Measurements from ENCODE around the gene TMEM139.

The TMEM139 gene

GRCh38 chr7:143286522-143286890, 1.7 kb downstream of the TMEM139 start:
- Histone ChIP-seq H3F3A (ENCODE audit: insufficient read depth, low read length) (no peaks in the 10 kb centered on the region), H3K4me2 (ENCODE audit: low read depth, low read length) (no peak overlapping the region), H2AFZ (ENCODE audit: low read length) (no peak overlapping the region), H3K9me3 (replicated peaks; ENCODE audit: insufficient read depth, low read length) (no peaks in the 10 kb centered on the region), H3K4me3 (ENCODE audit: low read length) (no peak overlapping the region), H3K27me3 (replicated peaks; ENCODE audit: insufficient read depth, low read length) (no peaks in the 10 kb centered on the region), H3K9ac (ENCODE audit: low read length) (no peak overlapping the region), H3K4me1 (ENCODE audit: low read length) (peaks cover 16% of the 10 kb centered on the region), H3K79me2 (ENCODE audit: low read length) (peaks cover 33% of the 10 kb centered on the region), H3K9me2 (replicated peaks; ENCODE audit: insufficient read depth, low read length) (no peaks in the 10 kb centered on the region), H3K27ac (ENCODE audit: low read length) (no peak overlapping the region), H3K36me3 (replicated peaks; ENCODE audit: insufficient read depth, low read length) (peaks cover 5% of the 10 kb centered on the region; the same call in 1 of the 2 replicates), H4K20me1 (ENCODE audit: insufficient read depth, low read length) (no peaks in the 10 kb centered on the region)
- no peak for DNase-seq
- TF ChIP-seq CTCF (IDR thresholded peaks at IDR 0.05; ENCODE audit: low read length): no peak
- no peak for TF ChIP-seq EZH2phosphoT487 (IDR thresholded peaks at IDR 0.05; ENCODE audit: low read length)
- no peak for TF ChIP-seq EZH2 (optimal IDR thresholded peaks at IDR 0.05; ENCODE audit: low read depth, low read length)

DNA sequence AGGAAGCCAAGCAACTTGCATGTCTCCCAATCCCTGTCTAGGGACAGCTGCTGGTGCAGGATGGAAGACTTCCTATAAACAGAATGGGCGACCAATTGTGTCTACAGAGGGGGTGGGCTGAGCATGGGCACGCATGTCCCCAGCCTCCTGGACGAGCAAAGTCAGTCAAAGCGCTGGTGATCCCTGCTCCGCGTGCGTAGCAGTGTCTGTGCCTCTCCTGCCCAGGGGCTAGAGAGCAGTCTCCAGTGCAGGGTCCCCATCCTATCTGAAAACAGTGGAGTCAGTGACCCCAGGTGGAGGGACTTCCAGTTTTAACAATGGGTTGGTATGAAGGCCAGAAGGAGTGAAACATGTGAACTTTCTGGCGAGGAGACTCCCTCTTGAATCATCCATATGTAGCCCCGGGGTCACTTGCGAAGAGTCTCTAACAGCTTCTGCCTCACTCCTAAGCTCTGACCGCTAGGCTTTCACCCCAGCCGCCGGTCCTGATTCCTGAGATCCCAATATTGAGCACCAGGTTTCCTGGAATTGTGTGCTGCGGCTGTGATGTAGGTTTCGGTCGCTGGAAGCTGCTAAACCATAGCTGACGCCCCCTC, 2.7 kb downstream of the TMEM139 start:
- no peak for DNase-seq
- peak overlapping the region; percentile 30; the same call in 1 of the 2 replicates for H3K4me3 ChIP-seq (ENCODE audit: low read length)

DNA sequence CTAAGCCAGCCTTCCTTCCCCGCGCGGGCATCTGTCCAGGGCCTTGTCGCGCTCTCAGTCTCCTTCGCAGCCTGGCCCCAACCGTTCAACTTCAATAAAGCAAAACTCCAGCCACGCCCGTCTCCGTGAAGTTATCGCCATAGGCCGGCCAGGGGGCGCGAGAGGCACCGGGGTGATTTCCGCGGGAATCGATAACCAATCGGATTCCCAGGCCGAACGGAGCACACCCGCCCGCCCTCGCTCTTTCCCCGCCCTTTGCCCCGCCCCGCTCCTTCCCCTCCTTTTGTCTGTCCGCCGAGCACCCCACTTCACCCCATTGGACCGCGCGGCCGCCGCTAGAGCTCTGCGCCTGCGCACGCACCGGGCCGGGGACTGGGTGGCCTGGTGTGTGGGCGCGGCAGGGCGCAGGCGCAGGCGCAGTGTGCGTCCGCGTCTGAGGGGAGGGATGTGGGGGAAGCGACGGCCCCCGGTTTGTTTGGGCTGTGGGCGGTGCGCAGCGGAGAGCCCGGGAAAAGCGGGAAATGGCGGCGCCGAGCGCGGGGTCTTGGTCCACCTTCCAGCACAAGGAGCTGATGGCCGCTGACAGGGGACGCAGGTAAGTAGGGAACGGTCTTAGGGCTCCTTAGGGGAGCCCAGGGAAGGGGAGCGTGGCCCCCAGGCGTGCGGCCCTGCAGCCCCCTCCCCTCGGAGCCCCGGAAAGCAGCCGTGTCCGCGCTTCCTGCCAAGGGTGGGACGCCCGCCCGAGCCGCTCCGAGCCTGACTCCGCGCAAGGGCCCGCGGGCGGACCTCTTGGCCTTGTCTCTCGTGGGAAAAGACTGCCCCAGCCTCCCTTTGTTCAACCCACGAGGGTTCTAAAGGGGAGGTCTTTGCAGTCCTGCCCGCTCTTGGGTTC, 3.4 kb downstream of the TMEM139 start, which contains the start of gene CASP2:
Gene CASP2 (plus strand): TSS at position 417 of the 892 bp plus-strand sequence. CDS start 105 bp downstream, at position 522.
- H3K27ac ChIP-seq (ENCODE audit: low read length): peak within 1 kb of the TSS; percentile 49; the same call in 1 of the 2 replicates

More for the DNA sequence above, 2.7 kb downstream of the TMEM139 start:
- Histone ChIP-seq H3K9me3 (replicated peaks; ENCODE audit: insufficient read depth, low read length) (no peaks in the 10 kb centered on the region), H3F3A (ENCODE audit: insufficient read depth, low read length) (no peaks in the 10 kb centered on the region), H2AFZ (ENCODE audit: low read length) (peak overlapping the region; percentile 90), H3K9ac (ENCODE audit: low read length) (no peak overlapping the region), H3K9me2 (replicated peaks; ENCODE audit: insufficient read depth, low read length) (no peaks in the 10 kb centered on the region), H3K27me3 (replicated peaks; ENCODE audit: insufficient read depth, low read length) (no peaks in the 10 kb centered on the region), H3K36me3 (replicated peaks; ENCODE audit: insufficient read depth, low read length) (peaks cover 11% of the 10 kb centered on the region), H3K79me2 (ENCODE audit: low read length) (peaks cover 40% of the 10 kb centered on the region), H4K20me1 (ENCODE audit: insufficient read depth, low read length) (no peaks in the 10 kb centered on the region), H3K4me2 (ENCODE audit: low read depth, low read length) (peak overlapping the region; percentile 63), H3K27ac (ENCODE audit: low read length) (no peak overlapping the region), H3K4me1 (ENCODE audit: low read length) (peaks cover 16% of the 10 kb centered on the region)
- TF ChIP-seq EZH2 (optimal IDR thresholded peaks at IDR 0.05; ENCODE audit: low read depth, low read length) (no peak), CTCF (IDR thresholded peaks at IDR 0.05; ENCODE audit: low read length) (no peak), EZH2phosphoT487 (IDR thresholded peaks at IDR 0.05; ENCODE audit: low read length) (no peak)

More for the DNA sequence above, 3.4 kb downstream of the TMEM139 start, which contains the start of gene CASP2:
- no peaks in the 10 kb centered on the region for H3K27me3 ChIP-seq (replicated peaks; ENCODE audit: insufficient read depth, low read length)
- H3K4me1 ChIP-seq (ENCODE audit: low read length): peaks cover 16% of the 10 kb centered on the region
- H3F3A ChIP-seq (ENCODE audit: insufficient read depth, low read length): no peaks in the 10 kb centered on the region
- H3K9ac ChIP-seq (ENCODE audit: low read length): peak within 1 kb of the TSS; percentile 92
- H3K79me2 ChIP-seq (ENCODE audit: low read length): peaks cover 43% of the 10 kb centered on the region
- H3K36me3 ChIP-seq (replicated peaks; ENCODE audit: insufficient read depth, low read length): peaks cover 12% of the 10 kb centered on the region
- peak within 1 kb of the TSS; percentile 70 for H3K4me3 ChIP-seq (ENCODE audit: low read length)
- peak; percentile 99 for DNase-seq
- H3K9me2 ChIP-seq (replicated peaks; ENCODE audit: insufficient read depth, low read length): no peaks in the 10 kb centered on the region
- peak within 1 kb of the TSS; percentile 76 for H3K4me2 ChIP-seq (ENCODE audit: low read depth, low read length)
- peak within 1 kb of the TSS; percentile 90 for H2AFZ ChIP-seq (ENCODE audit: low read length)
- TF ChIP-seq EZH2phosphoT487 (IDR thresholded peaks at IDR 0.05; ENCODE audit: low read length): no peak
- peak; percentile 37 for TF ChIP-seq CTCF (IDR thresholded peaks at IDR 0.05; ENCODE audit: low read length)
- TF ChIP-seq EZH2 (optimal IDR thresholded peaks at IDR 0.05; ENCODE audit: low read depth, low read length): no peak
- H3K9me3 ChIP-seq (replicated peaks; ENCODE audit: insufficient read depth, low read length): no peaks in the 10 kb centered on the region
- H4K20me1 ChIP-seq (ENCODE audit: insufficient read depth, low read length): no peaks in the 10 kb centered on the region

Data from MM.1S (cell line).